ENCODE results near the gene KDM5B. TPM values are rescaled to one million over a fixed set of nuclear protein-coding genes. Genes with fewer than 3 reads are reported as not detected.
"Not testable (repeated sequence)": the region's sequence is repeated elsewhere in the genome, so short reads cannot be mapped to it uniquely, and the experiment has no call there.

Gene KDM5B
- total RNA-seq, 1 experiment from 2014 or later = 62.7 TPM

- intact Hi-C loops (cut with micrococcal nuclease; ENCODE audit: unreplicated experiment) = no loop called here
- Histone ChIP-seq H3K4me1 (no peaks in the 10 kb centered on the region), H3K27me3 (replicated peaks; ENCODE audit: control insufficient read depth, insufficient read depth, low read length) (no peaks in the 10 kb centered on the region), H3K4me3 (ENCODE audit: low read depth, low read length) (no peak overlapping the region), H3K36me3 (ENCODE audit: control insufficient read depth, insufficient read depth, low read length) (peaks cover 3% of the 10 kb centered on the region), H3K9me3 (no peaks in the 10 kb centered on the region)
- no peaks in the 10 kb centered on the region for H3K9me3 Mint-ChIP-seq (ENCODE audit: unreplicated experiment)
- no peaks in the 10 kb centered on the region for H3K4me1 Mint-ChIP-seq (ENCODE audit: low read depth, unreplicated experiment)
- peaks cover 58% of the 10 kb centered on the region for H3K36me3 Mint-ChIP-seq (ENCODE audit: insufficient read depth, unreplicated experiment)
- no peaks in the 10 kb centered on the region for H3K27me3 Mint-ChIP-seq (ENCODE audit: insufficient read depth, unreplicated experiment)
- CTCF ChIA-PET = no interaction called here
- BruUV-seq (replicated peaks) = no TSS peak
- no peak overlapping the region for H3K4me3 Mint-ChIP-seq (ENCODE audit: unreplicated experiment)
- no peak overlapping the region for H3K27ac Mint-ChIP-seq (ENCODE audit: unreplicated experiment)
- TF ChIP-seq CTCF (IDR thresholded peaks at IDR 0.05; ENCODE audit: insufficient read depth in 1 of 2, low read depth in 1 of 2, low read length in 1 of 2, severe bottlenecking in 1 of 2, unreplicated experiment in 1 of 2) = no peak
- POLR2A ChIA-PET = no interaction called here
- DNase-seq = no peak
These were observed 82.7 kb downstream of the KDM5B start for GRCh38 chr1:202725526-202725925.

- DNase-seq = no peak
- Mint-ChIP-seq H3K36me3 (ENCODE audit: insufficient read depth, unreplicated experiment) (peaks cover 40% of the 10 kb centered on the region), H3K4me3 (ENCODE audit: unreplicated experiment) (no peak overlapping the region), H3K27me3 (ENCODE audit: insufficient read depth, unreplicated experiment) (no peaks in the 10 kb centered on the region), H3K27ac (ENCODE audit: unreplicated experiment) (no peak overlapping the region), H3K4me1 (ENCODE audit: low read depth, unreplicated experiment) (no peaks in the 10 kb centered on the region), H3K9me3 (ENCODE audit: unreplicated experiment) (no peaks in the 10 kb centered on the region)
- BruUV-seq (replicated peaks) = no TSS peak
- CTCF ChIA-PET = no interaction called here
- H3K4me1 ChIP-seq = no peaks in the 10 kb centered on the region
- POLR2A ChIA-PET = no interaction called here
- no peaks in the 10 kb centered on the region for H3K9me3 ChIP-seq
- H3K4me3 ChIP-seq (ENCODE audit: low read depth, low read length) = no peak overlapping the region
- no peaks in the 10 kb centered on the region for H3K27me3 ChIP-seq (replicated peaks; ENCODE audit: control insufficient read depth, insufficient read depth, low read length)
- intact Hi-C loops (cut with micrococcal nuclease; ENCODE audit: unreplicated experiment) = no loop called here
- no peak for TF ChIP-seq CTCF (IDR thresholded peaks at IDR 0.05; ENCODE audit: insufficient read depth in 1 of 2, low read depth in 1 of 2, low read length in 1 of 2, severe bottlenecking in 1 of 2, unreplicated experiment in 1 of 2)
- peaks cover 1% of the 10 kb centered on the region; the same call in 1 of the 2 replicates for H3K36me3 ChIP-seq (ENCODE audit: control insufficient read depth, insufficient read depth, low read length)
These were observed 84.5 kb downstream of the KDM5B start for GRCh38 chr1:202723708-202724107.

GRCh38 chr1:202723046-202723445 is 85.2 kb downstream of the KDM5B start:
- POLR2A ChIA-PET; CTCF ChIA-PET; H3K27me3 Mint-ChIP-seq (ENCODE audit: insufficient read depth, unreplicated experiment); H3K4me1 Mint-ChIP-seq (ENCODE audit: low read depth, unreplicated experiment); H3K4me3 ChIP-seq (ENCODE audit: low read depth, low read length); H3K9me3 Mint-ChIP-seq (ENCODE audit: unreplicated experiment); H3K27ac Mint-ChIP-seq (ENCODE audit: unreplicated experiment); intact Hi-C loops (cut with micrococcal nuclease; ENCODE audit: unreplicated experiment); BruUV-seq (replicated peaks); H3K36me3 ChIP-seq (ENCODE audit: control insufficient read depth, insufficient read depth, low read length); H3K27me3 ChIP-seq (replicated peaks; ENCODE audit: control insufficient read depth, insufficient read depth, low read length); DNase-seq; H3K9me3 ChIP-seq; H3K4me1 ChIP-seq; H3K4me3 Mint-ChIP-seq (ENCODE audit: unreplicated experiment): not testable (repeated sequence)
- peaks cover 33% of the 10 kb centered on the region for H3K36me3 Mint-ChIP-seq (ENCODE audit: insufficient read depth, unreplicated experiment)

GRCh38 chr1:202716654-202717053 is 91.6 kb downstream of the KDM5B start:
- no peaks in the 10 kb centered on the region for H3K9me3 ChIP-seq

More at GRCh38 chr1:202716654-202717053, 91.6 kb downstream of the KDM5B start:
- no TSS peak for BruUV-seq (replicated peaks)
- TF ChIP-seq CTCF (IDR thresholded peaks at IDR 0.05; ENCODE audit: insufficient read depth in 1 of 2, low read depth in 1 of 2, low read length in 1 of 2, severe bottlenecking in 1 of 2, unreplicated experiment in 1 of 2) = no peak
- Mint-ChIP-seq H3K27me3 (ENCODE audit: insufficient read depth, unreplicated experiment) (peaks cover 9% of the 10 kb centered on the region), H3K9me3 (ENCODE audit: unreplicated experiment) (no peaks in the 10 kb centered on the region), H3K27ac (ENCODE audit: unreplicated experiment) (no peak overlapping the region), H3K4me1 (ENCODE audit: low read depth, unreplicated experiment) (peaks cover 6% of the 10 kb centered on the region), H3K36me3 (ENCODE audit: insufficient read depth, unreplicated experiment) (peaks cover 3% of the 10 kb centered on the region), H3K4me3 (ENCODE audit: unreplicated experiment) (no peak overlapping the region)
- Histone ChIP-seq H3K4me1 (no peaks in the 10 kb centered on the region), H3K36me3 (ENCODE audit: control insufficient read depth, insufficient read depth, low read length) (no peaks in the 10 kb centered on the region), H3K4me3 (ENCODE audit: low read depth, low read length) (no peak overlapping the region), H3K27me3 (replicated peaks; ENCODE audit: control insufficient read depth, insufficient read depth, low read length) (no peaks in the 10 kb centered on the region; the same call in 1 of the 2 replicates)
- intact Hi-C loops (cut with micrococcal nuclease; ENCODE audit: unreplicated experiment) = loop anchor here (5.0 to 10.0 kb wide), 2 partner anchors 112 to 249 kb away; no protein-coding TSS in a partner anchor
- DNase-seq = no peak
- ChIA-PET CTCF (interaction anchor here (0.6 kb wide), 1 partner anchor 1884 kb away, joined by 5 read pairs; no protein-coding TSS in a partner anchor), POLR2A (no interaction called here)
